Measurements from ENCODE around the gene LBHD2. TPM values are rescaled to one million over a fixed set of nuclear protein-coding genes. Genes with fewer than 3 reads are reported as not detected.

LBHD2 gene
- total and polyA plus RNA-seq, 10 of the 15 experiments (the other 5 are each of a cell fraction or from before 2014, with no cell fraction given), result not detected

DNA sequence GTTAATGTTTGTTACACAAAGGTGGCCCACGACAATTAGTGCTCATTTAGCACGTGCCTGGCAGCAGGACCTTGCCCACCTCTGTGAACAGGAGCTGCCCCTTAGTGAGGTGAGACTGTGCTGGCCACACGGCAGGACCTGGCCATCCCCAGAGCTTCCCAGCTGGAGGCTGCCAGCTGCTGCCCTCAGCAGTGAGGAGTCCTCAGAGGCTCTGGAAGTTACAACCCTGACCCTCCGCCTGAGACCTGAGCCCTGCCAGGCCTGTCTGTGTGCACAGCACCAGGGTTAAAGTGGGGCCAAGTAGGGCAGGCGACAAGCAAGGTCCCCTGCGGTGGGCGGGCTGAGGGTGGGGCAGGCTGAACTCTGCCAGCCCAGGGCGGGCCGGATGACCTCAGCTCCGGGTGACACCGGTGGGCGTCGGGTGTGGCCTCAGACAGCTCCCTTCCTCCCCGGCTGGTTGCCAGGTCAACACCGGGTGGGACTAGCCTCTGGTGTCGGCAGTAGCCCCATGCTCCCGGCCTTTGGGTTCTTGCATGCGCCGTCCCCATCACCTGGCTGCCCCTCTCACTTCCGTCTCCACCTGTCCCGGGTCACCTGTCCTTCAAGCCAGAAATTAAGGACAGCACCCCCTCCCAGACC, 9.2 kb upstream of the LBHD2 start:
- no peaks in the 10 kb centered on the region; a peak in 2 of 4 replicates for H3K27me3 ChIP-seq (replicated peaks in 1 of 2; ENCODE audit: control insufficient read depth in 2 of 2, insufficient read depth in 2 of 2, low read length in 1 of 2)

DNA sequence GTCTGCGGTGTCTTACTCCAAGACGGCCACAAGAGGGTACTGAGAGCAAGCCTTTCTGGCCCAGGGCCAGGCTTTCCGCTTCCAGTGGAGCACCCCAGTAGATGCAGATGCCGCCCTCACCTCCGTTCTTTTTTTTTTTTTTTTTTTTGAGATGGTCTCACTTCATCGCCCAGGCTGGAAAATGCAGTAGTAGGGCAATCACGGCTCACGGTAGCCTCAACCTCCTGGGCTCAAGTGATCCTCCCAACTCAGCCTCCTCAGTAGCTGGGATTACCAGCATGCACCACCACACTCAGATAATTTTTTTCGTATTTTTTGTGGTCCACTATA, 5.6 kb upstream of the LBHD2 start:
- CTCF ChIA-PET, result interaction anchor here (0.7 to 3.8 kb wide), 12 partner anchors 8 to 384 kb away, joined by 3 to 16 read pairs (median 4); partner anchors contain the start of gene EXOC3L4
- Histone ChIP-seq H3K4me1 (ENCODE audit: control insufficient read depth, insufficient read depth, low read length) (peaks cover 8% of the 10 kb centered on the region), H2AFZ (ENCODE audit: control insufficient read depth, low read depth, low read length) (no peak overlapping the region), H4K20me1 (ENCODE audit: control insufficient read depth, insufficient read depth) (no peaks in the 10 kb centered on the region), H3K4me2 (ENCODE audit: control insufficient read depth, insufficient read depth) (no peak overlapping the region), H3K9ac (ENCODE audit: control insufficient read depth, insufficient read depth, low read length) (no peak overlapping the region), H3K27ac (ENCODE audit: control insufficient read depth, insufficient read depth) (no peak overlapping the region), H3K79me2 (ENCODE audit: control insufficient read depth, insufficient read depth, low read length) (no peaks in the 10 kb centered on the region), H3K9me3 (replicated peaks; ENCODE audit: control insufficient read depth, insufficient read depth, low read length) (no peaks in the 10 kb centered on the region), H3K4me3 (no peak overlapping the region), H3K36me3 (ENCODE audit: control insufficient read depth in 2 of 2, insufficient read depth in 2 of 2, low read length in 1 of 2) (no peaks in the 10 kb centered on the region), H3K27me3 (replicated peaks in 1 of 2; ENCODE audit: control insufficient read depth in 2 of 2, insufficient read depth in 2 of 2, low read length in 1 of 2) (no peaks in the 10 kb centered on the region; a peak in 1 of 4 replicates)
- POLR2A ChIA-PET, result no interaction called here
- ATAC-seq (peak; percentile 74), FAIRE-seq (no peak), DNase-seq (ENCODE audit: low read depth, low spot score) (peak; percentile 48)
- in situ Hi-C loops (cut with MboI) (loop anchor here (5.0 kb wide), 1 partner anchor 214 kb away; no protein-coding TSS in a partner anchor), intact Hi-C loops (cut with micrococcal nuclease; ENCODE audit: unreplicated experiment) (loop anchor here (1.0 to 2.0 kb wide), 2 partner anchors 106 to 214 kb away; no protein-coding TSS in a partner anchor)
- SMC1A ChIA-PET (ENCODE audit: uncharacterized antibody, unreplicated experiment), result interaction anchor here (1.2 to 1.6 kb wide), 6 partner anchors 18 to 108 kb away, joined by 3 to 8 read pairs (median 4); no protein-coding TSS in a partner anchor
- no TSS peak for BruUV-seq (replicated peaks)
- RAD21 ChIA-PET (ENCODE audit: unreplicated experiment), result interaction anchor here (0.7 to 2.0 kb wide), 14 partner anchors 12 to 384 kb away, joined by 3 to 13 read pairs (median 3); no protein-coding TSS in a partner anchor
- 7% methylated on average over 7 of the region's 9 CpGs for whole genome bisulfite sequencing (ENCODE audit: insufficient coverage, insufficient replicate concordance, low lambda C conversion rate, missing lambda C conversion rate)
- TF ChIP-seq JUND (IDR thresholded peaks at IDR 0.05; ENCODE audit: low read depth, low read length) (no peak), SMC3 (IDR thresholded peaks at IDR 0.05; ENCODE audit: borderline replicate concordance, low read length) (peak; percentile 86; the same call in 1 of the 2 replicates), EGR1 (IDR thresholded peaks at IDR 0.05; ENCODE audit: borderline replicate concordance in 1 of 2, low read depth in 2 of 2, low read length in 2 of 2) (no peak), MTA3 (IDR thresholded peaks at IDR 0.05; ENCODE audit: borderline replicate concordance, low read length) (no peak), PBX3 (IDR thresholded peaks at IDR 0.05; ENCODE audit: insufficient replicate concordance, low read depth, low read length) (no peak), HDAC2 (IDR thresholded peaks at IDR 0.05) (no peak), SMAD1 (IDR thresholded peaks at IDR 0.05; ENCODE audit: low read depth, partially characterized antibody) (peak; percentile 93), TCF12 (IDR thresholded peaks at IDR 0.05; ENCODE audit: low read depth, low read length) (no peak), BHLHE40 (IDR thresholded peaks at IDR 0.05; ENCODE audit: borderline replicate concordance in 1 of 2, low read depth in 2 of 2, low read length in 1 of 2) (peak in 1 of 2 experiments; percentile 22; a peak in 1 of 4 replicates), MXI1 (IDR thresholded peaks at IDR 0.05; ENCODE audit: low read depth, low read length) (0 out of 2 replicates have a peak, but pooled peaks have one; percentile 27)

More for the DNA sequence above, 9.2 kb upstream of the LBHD2 start:
- Histone ChIP-seq H3K4me1 (ENCODE audit: control insufficient read depth, insufficient read depth, low read length) (peaks cover 8% of the 10 kb centered on the region), H3K36me3 (ENCODE audit: control insufficient read depth in 2 of 2, insufficient read depth in 2 of 2, low read length in 1 of 2) (no peaks in the 10 kb centered on the region), H3K9ac (ENCODE audit: control insufficient read depth, insufficient read depth, low read length) (no peak overlapping the region; the same call in 1 of the 2 replicates), H3K9me3 (replicated peaks; ENCODE audit: control insufficient read depth, insufficient read depth, low read length) (no peaks in the 10 kb centered on the region), H3K4me3 (peak overlapping the region; percentile 67; the same call in 1 of the 2 replicates), H3K4me2 (ENCODE audit: control insufficient read depth, insufficient read depth) (peak overlapping the region; percentile 84), H4K20me1 (ENCODE audit: control insufficient read depth, insufficient read depth) (no peaks in the 10 kb centered on the region), H3K79me2 (ENCODE audit: control insufficient read depth, insufficient read depth, low read length) (no peaks in the 10 kb centered on the region), H2AFZ (ENCODE audit: control insufficient read depth, low read depth, low read length) (peak overlapping the region; percentile 84; the same call in 1 of the 2 replicates), H3K27ac (ENCODE audit: control insufficient read depth, insufficient read depth) (no peak overlapping the region)
- in situ Hi-C loops (cut with MboI) (loop anchor here (5.0 kb wide), 1 partner anchor 217 kb away; no protein-coding TSS in a partner anchor), intact Hi-C loops (cut with micrococcal nuclease; ENCODE audit: unreplicated experiment) (loop anchor here (1.0 kb wide), 1 partner anchor 65 kb away; no protein-coding TSS in a partner anchor)
- ChIA-PET CTCF (interaction anchor here (0.8 to 4.3 kb wide), 13 partner anchors 21 to 380 kb away, joined by 3 to 25 read pairs (median 7); partner anchors contain the start of gene EXOC3L4), SMC1A (ENCODE audit: uncharacterized antibody, unreplicated experiment) (interaction anchor here (0.8 to 2.2 kb wide), 10 partner anchors 9 to 424 kb away, joined by 3 to 7 read pairs (median 4); no protein-coding TSS in a partner anchor), POLR2A (no interaction called here), RAD21 (ENCODE audit: unreplicated experiment) (interaction anchor here (0.6 to 2.3 kb wide), 10 partner anchors 13 to 382 kb away, joined by 3 to 14 read pairs (median 6); no protein-coding TSS in a partner anchor)
- FAIRE-seq (no peak), DNase-seq (ENCODE audit: low read depth, low spot score) (no peak), ATAC-seq (peak; percentile 2; the same call in 1 of the 3 replicates)
- BruUV-seq (replicated peaks), result no TSS peak
- TF ChIP-seq RFX5 (IDR thresholded peaks at IDR 0.05; ENCODE audit: low read depth, low read length) (no peak), BHLHE40 (IDR thresholded peaks at IDR 0.05; ENCODE audit: borderline replicate concordance in 1 of 2, low read depth in 2 of 2, low read length in 1 of 2) (0 out of 4 replicates have a peak, but pooled peaks of 1 of the 2 experiments have one; percentile 1)
- WGBS (ENCODE audit: insufficient coverage, insufficient replicate concordance, low lambda C conversion rate, missing lambda C conversion rate), result 16% methylated on average over 17 of the region's 21 CpGs
